Measurements from ENCODE around the gene ACY1.
"Not testable (repeated sequence)": the region's sequence is repeated elsewhere in the genome, so short reads cannot be mapped to it uniquely, and the experiment has no call there.

The ACY1 gene

DNA sequence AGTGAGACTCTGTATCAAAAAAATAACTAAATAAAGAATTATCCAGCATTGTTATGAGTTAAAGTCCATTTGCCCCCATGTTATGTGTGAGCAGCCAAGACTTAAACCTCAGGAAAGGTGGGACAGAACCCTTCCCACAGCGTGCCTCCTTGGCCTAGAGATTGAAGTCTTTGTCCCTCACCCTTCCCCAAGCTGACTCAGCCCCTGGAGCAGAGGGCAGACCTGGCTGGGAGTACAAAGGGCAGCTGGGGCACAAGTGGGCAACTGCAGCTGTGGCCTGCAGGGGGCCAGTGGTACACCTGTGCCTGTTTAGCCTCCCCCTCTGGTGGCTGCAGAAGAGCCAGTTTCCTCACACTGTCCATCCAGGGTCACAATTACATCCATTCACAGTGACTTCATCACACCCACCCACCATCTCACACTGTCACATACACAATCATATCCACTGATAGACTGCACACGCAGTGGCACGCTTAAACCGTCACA lies 940 bp upstream of the ACY1 start:
- DNase-seq (ENCODE audit: low read depth in 2 of 2, low spot score in 1 of 2) = no peak

DNA sequence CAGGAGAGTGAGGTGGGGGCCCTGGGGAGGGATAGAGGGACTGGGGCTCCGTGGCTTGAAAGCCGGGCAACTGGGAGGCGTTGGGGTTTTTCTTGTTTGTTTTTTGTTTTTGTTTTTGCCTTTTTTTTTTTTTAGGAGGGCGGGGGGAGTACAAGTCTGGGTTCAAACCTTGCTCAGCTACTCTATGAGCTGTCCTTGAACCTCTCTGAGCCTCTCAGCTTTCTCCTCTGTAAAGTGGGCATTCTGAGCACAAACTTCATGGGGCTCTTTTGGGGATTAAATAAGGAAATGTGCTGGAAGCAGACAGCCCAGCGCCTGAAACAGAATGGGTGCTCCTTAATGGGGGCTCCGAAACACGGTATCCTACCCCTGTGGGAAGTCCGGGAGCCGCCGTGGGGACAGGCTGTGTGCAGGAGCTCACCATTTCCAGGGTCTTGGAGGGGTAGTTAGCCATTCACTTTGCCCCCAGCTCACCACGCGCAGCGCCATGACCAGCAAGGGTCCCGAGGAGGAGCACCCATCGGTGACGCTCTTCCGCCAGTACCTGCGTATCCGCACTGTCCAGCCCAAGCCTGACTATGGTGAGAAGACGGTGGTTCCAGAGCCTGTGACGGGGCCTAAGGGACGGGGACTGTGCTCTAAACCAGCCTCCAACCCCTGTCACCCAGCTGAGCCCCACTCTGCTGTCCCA lies 388 bp downstream of the ACY1 start:
- no peak for DNase-seq (ENCODE audit: low read depth in 2 of 2, low spot score in 1 of 2)

DNA sequence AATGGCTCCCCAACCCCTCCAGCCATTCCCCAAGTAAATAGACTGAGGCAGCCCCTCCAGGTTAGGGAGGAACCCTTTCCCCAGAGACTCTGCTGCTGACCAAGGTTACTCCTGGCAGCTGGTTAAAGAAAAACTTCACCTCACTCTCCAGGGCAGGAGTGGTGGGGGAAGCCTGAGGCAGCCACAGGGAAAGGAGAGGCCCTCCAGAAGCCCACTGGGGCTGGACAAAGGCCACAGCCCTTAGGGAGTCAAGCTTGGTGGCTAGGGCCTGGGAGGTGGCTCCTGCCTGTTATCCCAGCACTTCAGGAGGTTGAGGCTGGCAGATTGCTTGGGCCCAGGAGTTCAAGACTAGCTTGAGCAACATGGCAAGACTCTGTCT lies 923 bp downstream of the ACY1 start:
- DNase-seq (ENCODE audit: low read depth in 2 of 2, low spot score in 1 of 2) = no peak

DNA sequence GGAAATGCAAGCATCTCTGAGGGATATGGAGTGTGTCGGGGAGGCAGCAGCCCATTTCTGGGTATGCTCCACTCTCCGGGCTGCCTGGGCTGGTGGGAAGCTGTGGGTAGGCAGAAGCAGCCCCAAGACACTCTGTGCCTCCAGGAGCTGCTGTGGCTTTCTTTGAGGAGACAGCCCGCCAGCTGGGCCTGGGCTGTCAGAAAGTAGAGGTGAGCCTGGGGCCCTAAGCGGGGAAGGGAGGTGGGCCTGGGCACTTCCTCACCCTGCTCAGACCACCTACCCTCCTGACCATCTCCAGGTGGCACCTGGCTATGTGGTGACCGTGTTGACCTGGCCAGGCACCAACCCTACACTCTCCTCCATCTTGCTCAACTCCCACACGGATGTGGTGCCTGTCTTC lies 1.7 kb downstream of the ACY1 start:
- no peak for DNase-seq (ENCODE audit: low read depth in 2 of 2, low spot score in 1 of 2)

DNA sequence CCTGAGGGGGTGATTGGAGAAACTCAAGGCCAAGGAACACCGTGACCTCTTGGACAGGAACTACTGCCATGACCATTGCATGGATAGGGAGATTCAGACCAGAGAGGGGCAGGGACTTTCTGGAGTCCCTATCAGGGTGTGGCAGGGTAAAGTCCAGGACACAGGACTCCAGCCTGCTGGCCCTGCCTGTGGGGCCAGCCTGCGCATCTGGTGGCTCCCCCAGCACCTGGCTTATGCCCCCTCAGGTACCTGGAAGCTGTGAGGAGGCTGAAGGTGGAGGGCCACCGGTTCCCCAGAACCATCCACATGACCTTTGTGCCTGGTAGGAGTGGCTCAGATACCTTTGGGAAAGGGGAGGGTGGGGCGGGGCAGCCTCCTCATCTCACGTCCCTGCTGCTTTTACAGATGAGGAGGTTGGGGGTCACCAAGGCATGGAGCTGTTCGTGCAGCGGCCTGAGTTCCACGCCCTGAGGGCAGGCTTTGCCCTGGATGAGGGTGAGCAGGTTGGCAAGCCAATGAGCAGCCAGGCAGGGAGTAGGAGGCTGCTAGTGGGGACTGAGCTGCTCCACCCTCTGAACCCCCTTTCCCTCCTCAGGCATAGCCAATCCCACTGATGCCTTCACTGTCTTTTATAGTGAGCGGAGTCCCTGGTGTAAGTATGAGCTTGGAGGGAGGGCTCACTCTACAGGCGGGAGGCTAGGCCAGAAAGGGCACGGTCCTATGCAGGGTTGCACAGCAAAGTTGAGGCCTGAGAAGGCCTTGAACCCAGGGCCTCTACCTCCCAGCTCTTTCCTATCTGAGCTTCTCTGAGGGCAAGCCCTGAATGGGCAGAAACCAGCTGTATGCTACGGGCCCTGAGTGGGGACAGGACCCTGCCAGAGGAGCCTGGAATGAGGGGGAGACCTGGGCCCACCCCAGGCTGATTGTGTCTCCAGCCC lies 2.9 kb downstream of the ACY1 start:
- no peak for DNase-seq (ENCODE audit: low read depth in 2 of 2, low spot score in 1 of 2)

DNA sequence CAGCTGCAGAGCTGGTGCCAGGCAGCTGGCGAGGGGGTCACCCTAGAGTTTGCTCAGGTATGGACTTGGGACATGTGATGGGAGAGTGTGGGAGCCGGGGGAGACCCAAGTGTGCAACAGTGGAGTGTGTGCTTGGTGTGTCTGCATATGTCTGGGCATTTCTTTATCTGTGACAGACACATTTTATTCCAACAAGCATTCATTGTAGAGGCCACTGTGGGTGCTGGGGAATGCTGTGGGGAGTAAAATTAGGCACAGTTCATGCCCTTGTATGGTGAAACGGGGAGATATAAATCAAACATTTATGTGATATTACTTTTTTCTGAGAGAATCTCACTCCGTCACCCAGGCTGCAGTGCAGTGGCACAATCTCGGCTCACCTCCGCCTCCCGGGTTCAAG lies 4.2 kb downstream of the ACY1 start:
- DNase-seq (ENCODE audit: low read depth in 2 of 2, low spot score in 1 of 2) = no peak

DNA sequence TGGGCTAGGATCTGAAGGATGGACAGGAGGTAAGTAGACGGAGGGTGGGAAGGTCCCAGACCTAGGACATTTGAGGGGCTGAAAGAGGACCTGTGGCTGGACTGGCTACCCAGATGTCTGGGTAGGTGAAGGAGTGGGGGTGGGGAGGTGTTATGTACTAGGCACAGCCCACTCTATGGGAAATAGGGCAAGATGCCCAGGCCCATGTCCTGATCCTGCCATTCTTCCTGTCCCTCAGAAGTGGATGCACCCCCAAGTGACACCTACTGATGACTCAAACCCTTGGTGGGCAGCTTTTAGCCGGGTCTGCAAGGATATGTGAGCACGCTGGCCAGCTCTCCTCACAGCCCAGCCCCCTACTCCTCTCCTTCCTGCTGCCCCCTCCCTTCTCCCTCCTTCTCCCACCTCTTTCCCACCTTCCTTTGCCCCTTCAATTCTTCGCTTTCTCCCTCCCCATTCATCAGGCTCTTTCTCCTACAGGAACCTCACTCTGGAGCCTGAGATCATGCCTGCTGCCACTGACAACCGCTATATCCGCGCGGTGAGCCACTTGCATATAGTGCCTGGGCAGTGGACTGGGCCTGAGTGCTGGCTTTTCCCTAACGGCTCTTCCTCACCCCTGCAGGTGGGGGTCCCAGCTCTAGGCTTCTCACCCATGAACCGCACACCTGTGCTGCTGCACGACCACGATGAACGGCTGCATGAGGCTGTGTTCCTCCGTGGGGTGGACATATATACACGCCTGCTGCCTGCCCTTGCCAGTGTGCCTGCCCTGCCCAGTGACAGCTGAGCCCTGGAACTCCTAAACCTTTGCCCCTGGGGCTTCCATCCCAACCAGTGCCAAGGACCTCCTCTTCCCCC lies 5.2 kb downstream of the ACY1 start:
- DNase-seq (ENCODE audit: low read depth in 2 of 2, low spot score in 1 of 2) = no peak

DNA sequence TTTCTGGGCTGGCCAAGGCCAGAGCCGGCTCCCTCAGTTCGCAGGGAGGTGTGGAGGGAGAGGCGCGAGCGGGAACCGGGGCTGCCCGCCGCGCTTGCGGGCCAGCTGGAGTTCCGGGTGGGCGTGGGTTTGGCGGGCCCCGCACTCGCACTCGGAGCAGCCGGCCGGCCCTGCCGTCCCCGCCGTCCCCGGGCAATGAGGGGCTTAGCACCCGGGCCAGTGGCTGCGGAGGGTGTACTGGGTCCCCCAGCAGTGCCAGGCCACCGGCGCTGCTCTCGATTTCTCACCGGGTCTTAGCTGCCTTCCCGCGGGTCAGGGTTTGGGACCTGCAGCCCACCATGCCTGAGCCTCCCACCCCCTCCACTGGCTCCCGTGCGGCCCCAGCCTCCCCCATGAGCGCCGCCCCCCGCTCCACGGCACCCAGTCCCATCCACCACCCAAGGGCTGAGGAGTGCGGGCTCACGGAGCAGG lies 7.2 kb downstream of the ACY1 start:
- DNase-seq (ENCODE audit: low read depth in 2 of 2, low spot score in 1 of 2) = not testable (repeated sequence)

DNA sequence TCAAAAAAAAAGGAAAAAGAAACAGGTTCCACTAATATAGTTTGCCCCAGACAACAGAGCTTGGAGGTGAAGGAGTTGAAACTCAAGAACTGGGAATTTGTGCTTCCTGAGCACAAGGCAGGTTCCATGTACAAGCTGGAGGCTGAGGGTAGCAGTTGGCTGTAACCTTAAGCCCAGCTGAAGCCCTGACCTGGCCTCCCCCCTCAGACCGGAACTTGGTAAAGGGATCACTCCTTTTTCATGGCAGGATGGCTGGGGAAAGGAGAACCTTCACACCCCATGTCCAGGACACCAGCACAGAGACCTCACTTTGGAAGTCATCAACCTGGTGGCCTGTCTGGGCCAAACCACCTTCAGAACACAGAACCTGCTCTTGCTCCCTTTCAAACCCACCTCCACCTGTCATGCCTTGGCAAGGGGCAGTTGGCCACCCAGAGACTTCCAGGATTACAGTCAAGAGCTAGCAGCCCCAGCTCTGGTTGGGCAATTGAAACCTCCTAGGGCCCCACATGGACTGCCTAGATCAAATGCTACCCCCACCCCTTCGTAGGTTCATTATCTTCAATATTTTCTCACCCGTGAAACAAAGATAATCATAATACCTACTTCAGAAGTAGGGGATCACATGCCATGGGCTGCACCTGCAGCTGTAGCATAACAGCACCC lies 8.8 kb downstream of the ACY1 start:
- no peak for DNase-seq (ENCODE audit: low read depth in 2 of 2, low spot score in 1 of 2)

DNA sequence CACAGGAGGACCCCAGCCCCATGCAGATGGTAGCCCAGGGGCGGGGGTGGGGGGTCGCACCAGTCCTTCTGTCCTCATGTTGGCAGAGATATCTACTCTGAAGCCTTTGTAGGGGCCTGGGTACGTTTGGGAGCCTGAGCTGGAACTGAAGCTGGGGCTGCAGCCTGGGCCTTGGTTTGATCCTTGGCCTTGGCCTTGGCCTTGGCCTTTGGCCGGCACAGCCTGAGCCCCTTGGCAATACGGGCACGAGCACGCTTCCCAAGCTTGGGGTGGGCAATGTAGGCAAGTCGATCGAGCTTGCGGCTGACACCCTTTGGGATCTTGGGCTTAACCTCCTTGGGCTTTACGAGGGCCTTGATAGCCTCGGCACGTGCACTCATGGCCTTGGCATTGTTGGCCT lies 10.3 kb downstream of the ACY1 start:
- not testable (repeated sequence) for DNase-seq (ENCODE audit: low read depth in 2 of 2, low spot score in 1 of 2)

DNA sequence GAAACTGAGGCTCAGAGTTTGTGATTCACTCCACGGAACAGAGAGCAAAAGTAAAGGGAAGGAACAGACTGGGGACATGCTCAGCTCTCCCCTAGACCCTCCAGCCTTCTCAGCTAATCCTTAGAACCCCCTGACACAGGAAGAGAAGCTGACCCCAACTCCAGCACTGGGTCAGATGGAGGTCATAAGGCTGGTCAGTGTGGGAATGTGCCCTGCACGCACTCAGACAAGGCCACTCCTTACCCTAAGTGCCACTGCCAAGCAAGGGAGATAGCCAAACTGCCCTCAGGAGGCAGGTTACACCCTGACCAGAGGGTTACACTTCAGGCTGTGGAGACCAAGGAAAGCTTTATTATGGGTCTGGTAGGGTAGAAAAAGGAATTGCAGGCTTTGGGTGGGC lies 11.2 kb downstream of the ACY1 start:
- DNase-seq (ENCODE audit: low read depth in 2 of 2, low spot score in 1 of 2) = no peak

DNA sequence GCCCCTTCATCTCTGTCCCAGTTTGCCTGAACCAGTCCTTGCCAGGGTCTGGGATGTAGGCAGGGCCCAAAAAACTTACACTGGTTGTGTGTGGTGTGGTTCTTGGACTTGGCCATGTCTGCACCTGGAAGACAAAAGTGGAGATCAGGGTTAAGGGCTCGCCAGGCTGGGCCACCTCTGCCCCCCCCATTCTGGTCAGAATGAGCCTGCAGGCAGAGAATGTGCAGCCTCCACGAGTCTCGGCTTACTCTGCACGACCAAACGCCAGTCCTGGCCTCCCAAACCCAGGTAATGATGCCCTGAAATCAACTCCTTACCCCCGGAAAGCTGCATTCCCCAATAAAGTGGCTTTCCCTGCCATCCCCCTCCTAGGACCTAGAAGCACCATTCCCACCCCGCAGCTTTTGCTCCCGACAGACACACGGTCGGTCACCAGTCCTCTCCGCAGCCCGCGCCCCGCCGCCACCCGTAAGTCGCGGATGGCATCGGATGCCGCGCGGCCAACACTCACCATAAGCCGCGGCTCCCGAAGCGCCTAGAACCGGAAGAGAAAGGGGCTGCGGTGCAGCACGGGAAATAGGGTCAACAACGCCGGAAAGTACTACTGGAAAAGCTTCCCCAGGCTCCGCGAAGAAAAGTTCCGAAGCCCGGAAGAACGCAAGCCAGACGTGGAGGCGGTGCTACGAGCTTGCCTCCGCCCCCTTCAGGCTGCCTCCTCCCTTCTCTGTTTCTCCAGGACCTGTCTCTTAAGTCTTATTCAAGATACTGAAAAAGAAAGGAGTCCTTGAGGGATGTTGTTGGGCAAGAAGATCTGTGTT lies 12.2 kb downstream of the ACY1 start, which contains the start of gene RPL29:
TSS of gene RPL29 (minus strand) at position 550 of the 818 bp plus-strand sequence. CDS start at position 116, 434 bp downstream.
- DNase-seq (ENCODE audit: low read depth in 2 of 2, low spot score in 1 of 2) = peak; percentile 82 to 85

DNA sequence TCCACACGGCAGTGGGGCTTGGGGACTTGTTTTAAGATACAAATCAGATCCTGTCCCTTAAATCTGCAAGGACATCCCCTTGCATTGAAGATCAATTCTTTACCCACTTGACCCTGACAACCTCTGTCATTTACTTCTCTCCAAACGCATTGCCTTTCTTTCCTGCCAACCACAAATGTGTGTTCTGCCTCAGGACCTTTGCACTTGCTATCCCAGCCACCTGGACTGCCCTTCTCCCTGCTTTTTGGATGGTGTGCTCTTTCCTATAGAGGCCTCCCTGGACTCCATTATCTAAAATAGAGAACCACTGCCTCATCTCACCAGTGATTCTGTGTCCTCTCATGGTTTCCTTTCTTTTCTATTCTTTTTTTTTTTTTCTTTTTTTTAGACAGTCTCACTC lies 13.8 kb downstream of the ACY1 start:
- DNase-seq (ENCODE audit: low read depth in 2 of 2, low spot score in 1 of 2) = no peak

DNA sequence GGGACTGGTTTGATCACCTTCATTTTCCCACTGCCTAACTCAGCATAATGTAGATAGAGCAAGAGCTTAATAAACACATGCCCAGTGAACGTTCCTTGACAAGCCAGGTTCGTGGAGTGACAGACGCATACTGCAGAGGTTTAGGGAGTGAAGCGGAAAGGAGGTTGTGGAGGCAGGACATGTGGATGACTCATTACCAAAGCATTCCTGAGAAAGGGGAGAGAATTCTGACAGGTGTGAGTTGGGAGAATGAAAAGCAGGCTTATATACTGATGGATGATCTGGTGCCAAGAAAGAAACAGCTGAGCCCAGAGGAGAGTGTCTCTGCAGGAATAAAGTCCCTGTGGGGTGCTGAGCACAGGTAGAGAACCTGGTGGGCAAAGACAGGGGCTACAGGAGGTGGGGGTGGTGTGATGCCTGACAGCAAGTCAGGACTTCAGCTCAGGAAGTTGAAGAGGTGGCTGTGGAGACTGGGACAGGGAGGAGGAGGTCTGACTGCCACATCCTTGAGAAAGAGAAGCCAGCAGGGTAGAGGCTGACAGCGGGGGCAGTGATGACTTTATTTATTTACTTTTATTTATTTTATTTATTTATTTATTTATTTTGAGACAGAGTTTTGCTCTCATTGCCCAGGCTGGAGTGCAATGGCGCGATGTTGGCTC lies 14.7 kb downstream of the ACY1 start:
- no peak for DNase-seq (ENCODE audit: low read depth in 2 of 2, low spot score in 1 of 2)

DNA sequence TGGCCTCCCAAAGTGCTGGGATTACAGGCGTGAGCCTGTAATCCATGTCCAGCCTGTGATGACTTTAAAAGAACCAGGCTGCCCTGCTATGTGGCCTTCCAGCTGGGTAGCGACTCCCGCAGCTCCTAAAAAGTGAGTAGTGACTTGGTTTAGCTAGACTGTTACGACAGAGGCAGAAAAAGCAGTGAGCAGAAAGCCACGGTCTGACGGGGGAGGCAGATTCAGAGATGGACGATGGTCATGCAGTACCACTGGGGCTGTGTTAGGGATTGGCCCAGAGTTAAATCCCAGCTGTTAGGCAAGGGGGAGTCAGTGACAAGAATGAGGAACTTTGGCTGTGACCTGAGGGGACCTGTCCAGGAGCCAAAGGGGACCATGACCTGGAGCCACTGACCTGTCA lies 15.4 kb downstream of the ACY1 start:
- DNase-seq (ENCODE audit: low read depth in 2 of 2, low spot score in 1 of 2) = no peak

DNA sequence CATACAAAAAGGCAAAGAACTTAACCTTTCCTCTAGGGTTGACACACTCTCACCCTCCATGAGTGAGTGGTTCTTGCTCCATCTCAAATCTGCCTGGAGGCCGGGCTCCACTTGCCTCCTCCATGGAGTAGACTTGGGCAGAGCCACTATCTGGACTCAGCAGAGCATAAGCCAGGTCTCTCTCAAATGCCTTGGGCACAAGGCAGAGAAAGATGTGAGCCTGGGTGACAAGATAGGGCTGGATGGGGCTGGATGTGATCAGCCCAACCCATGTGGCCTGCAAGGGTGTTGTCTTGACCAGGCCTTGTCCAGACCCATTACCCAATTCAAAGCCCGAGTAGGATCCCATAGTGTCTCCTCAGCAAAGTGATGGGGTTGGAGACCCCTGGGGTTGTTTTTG lies 16.5 kb downstream of the ACY1 start:
- no peak for DNase-seq (ENCODE audit: low read depth in 2 of 2, low spot score in 1 of 2)

DNA sequence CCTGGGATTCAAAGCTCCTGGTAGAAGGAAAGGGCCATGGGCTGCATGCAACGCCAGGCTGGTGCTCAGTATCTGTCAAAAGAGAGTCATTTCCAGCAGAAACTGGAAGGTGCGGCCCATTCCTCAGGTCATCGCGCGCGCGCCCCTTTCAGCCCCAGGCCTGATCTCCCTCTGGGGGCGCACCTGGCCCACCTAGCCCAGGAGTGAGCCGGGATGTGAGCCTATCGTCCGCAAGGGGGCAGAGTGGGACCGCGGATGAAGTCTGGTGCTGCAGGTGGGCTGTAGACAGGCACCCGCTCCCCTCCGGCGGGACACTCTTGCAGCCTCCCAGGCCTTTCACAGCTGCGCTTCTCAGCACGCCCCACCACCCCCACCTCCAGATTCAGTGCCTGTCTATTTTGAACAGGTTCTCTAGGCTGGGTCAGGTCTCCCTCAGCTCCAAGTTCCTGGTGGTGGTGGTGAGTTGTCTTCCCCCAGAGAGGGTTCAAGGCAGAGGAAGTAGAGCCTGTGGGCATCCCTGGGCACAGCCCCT lies 18.2 kb downstream of the ACY1 start:
- peak; percentile 66 to 75 for DNase-seq (ENCODE audit: low read depth in 2 of 2, low spot score in 1 of 2)

DNA sequence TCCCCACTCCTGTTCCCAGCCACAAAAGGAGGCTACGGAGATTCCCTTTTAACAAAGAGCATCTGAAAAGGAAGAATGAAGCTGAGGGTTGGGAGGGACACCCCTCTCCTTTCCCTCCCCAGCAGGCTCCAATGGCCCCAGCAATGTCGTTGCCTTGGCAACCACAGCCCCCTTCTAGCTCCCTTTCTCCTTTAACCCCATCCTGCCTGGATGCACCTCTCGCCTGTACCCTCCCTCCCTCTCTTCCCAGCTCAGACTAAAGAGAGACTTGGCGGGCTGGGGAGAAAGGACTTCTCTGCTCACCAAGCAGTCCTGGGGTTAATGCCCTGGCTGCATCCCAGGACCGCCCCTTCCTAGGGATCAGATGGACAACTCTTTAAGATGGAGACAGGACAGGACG lies 19.4 kb downstream of the ACY1 start:
- no peak for DNase-seq (ENCODE audit: low read depth in 2 of 2, low spot score in 1 of 2)

DNA sequence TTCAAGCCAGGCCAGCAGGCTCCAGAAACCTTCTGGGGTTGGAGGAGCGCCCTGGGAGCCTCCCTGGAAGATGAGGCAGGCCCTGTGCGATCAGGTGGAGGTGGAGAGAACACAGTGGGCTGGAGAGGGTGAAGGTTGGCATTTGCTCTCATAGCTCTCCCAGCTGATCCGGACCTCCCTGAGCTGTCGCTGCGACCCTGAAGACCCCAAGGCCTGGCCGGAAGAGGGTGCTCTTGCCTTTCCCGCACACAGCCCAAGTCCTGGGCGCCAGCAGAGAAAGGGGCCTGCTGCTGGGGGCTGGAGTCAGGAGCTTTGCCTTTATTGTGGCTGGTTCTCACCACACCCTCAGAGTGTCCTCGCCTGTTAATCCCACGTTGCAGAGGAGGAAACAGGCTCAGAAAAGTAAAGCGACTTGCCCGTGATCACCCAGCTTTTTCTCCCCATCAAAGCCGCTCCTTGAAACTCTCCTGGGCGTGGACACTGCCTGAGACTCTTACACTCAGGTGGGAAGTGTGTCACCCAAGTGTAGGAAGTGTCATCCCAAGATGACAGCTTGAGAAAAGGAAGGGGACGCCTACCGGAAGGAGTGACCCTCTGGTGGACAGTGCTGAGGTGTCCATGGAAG lies 20.9 kb downstream of the ACY1 start:
- DNase-seq (ENCODE audit: low read depth in 2 of 2, low spot score in 1 of 2) = no peak

Measured in stimulated activated CD8-positive, alpha-beta memory T cell treated with anti-CD3 and anti-CD28 coated beads, Interleukin-4, amount 100 ng/mL, for 4 hours (primary cell).